ENCODE results near the gene MYBPC1.
"Not testable (repeated sequence)": the region's sequence is repeated elsewhere in the genome, so short reads cannot be mapped to it uniquely, and the experiment has no call there.

Gene MYBPC1

GRCh38 chr12:101655393-101655792, 60.6 kb downstream of the MYBPC1 start:
- DNase-seq, result no peak

- DNase-seq, result not testable (repeated sequence)
Observed at GRCh38 chr12:101660662-101661061, 65.9 kb downstream of the MYBPC1 start.

GRCh38 chr12:101663298-101663697, 68.5 kb downstream of the MYBPC1 start:
- no peak for DNase-seq

- DNase-seq, result no peak
Observed at GRCh38 chr12:101664992-101665391, 70.2 kb downstream of the MYBPC1 start.

- no peak for DNase-seq
Observed at GRCh38 chr12:101666052-101666728, 71.4 kb downstream of the MYBPC1 start.

- DNase-seq, result no peak
Observed at GRCh38 chr12:101667591-101667990, 72.8 kb downstream of the MYBPC1 start.

GRCh38 chr12:101670007-101670671, 75.4 kb downstream of the MYBPC1 start:
- peak; percentile 68 for DNase-seq

GRCh38 chr12:101671157-101671791, 76.5 kb downstream of the MYBPC1 start:
- peak; percentile 44 for DNase-seq

- DNase-seq, result no peak
Observed at GRCh38 chr12:101671833-101672232, 77.1 kb downstream of the MYBPC1 start.

- DNase-seq, result no peak
Observed at GRCh38 chr12:101675555-101675954, 80.8 kb downstream of the MYBPC1 start.

GRCh38 chr12:101676497-101676896, 81.7 kb downstream of the MYBPC1 start:
- DNase-seq, result not testable (repeated sequence)

- no peak for DNase-seq
Observed at GRCh38 chr12:101678081-101678480, 83.3 kb downstream of the MYBPC1 start.

- DNase-seq, result no peak
Observed at GRCh38 chr12:101680240-101680639, 85.5 kb downstream of the MYBPC1 start.

- no peak for DNase-seq
Observed at GRCh38 chr12:101680647-101681046, 85.9 kb downstream of the MYBPC1 start.

GRCh38 chr12:101681627-101682026, 86.9 kb downstream of the MYBPC1 start:
- not testable (repeated sequence) for DNase-seq

GRCh38 chr12:101685092-101685491, 90.3 kb downstream of the MYBPC1 start:
- DNase-seq, result no peak

GRCh38 chr12:101686176-101686575, 91.4 kb downstream of the MYBPC1 start:
- no peak for DNase-seq

- DNase-seq, result no peak
Observed at GRCh38 chr12:101690544-101691098, 95.8 kb downstream of the MYBPC1 start.

GRCh38 chr12:101691503-101692096, 96.8 kb downstream of the MYBPC1 start:
- DNase-seq, result no peak

- no peak for DNase-seq
Observed at GRCh38 chr12:101694297-101694848, 99.6 kb downstream of the MYBPC1 start.

GRCh38 chr12:101694986-101695385, 100.2 kb downstream of the MYBPC1 start:
- no peak for DNase-seq

- no peak for DNase-seq
Observed at GRCh38 chr12:101695706-101696105, 100.9 kb downstream of the MYBPC1 start.

All from CD4-positive, alpha-beta T cell treated with Interleukin-17A for 1 hour (primary cell).